Caco-2 (cell line): ENCODE data around the gene SNX30. TPM values are rescaled to one million over a fixed set of nuclear protein-coding genes. Genes with fewer than 3 reads are reported as not detected.

Experiments used
- BruUV-seq: library from RNA; stranded (reverse); fragments of 400-500 nt; replicated peaks from 2 replicates; lab custom pipeline; 2021; lab: Mats Ljungman, UMichigan
- CTCF ChIA-PET: fragments of 300-600 bp; sonication (Branson Sonifier 250); formaldehyde crosslinking; loops from one replicate; lab custom pipeline; 2022; ENCODE audit warnings: antibody characterized with exemption; lab: Charles Lee
- POLR2A ChIA-PET: fragments of 300-600 bp; sonication (Branson Sonifier 250); formaldehyde crosslinking; loops from one replicate; lab custom pipeline; 2022; ENCODE audit warnings: antibody characterized with exemption; lab: Charles Lee
- DNase-seq, 2 experiments: peaks; one replicate each; pipeline versions ENCODE4 v3.0.0 to v3.0.0-alpha.2; 2020 to 2022
- H3K27me3 ChIP-seq: replicated peaks from 2 replicates; pipeline ENCODE4 v1.6.0; 2011; ENCODE audit warnings: low read length; ENCODE audit not compliant: control insufficient read depth, insufficient read depth
- H3K36me3 ChIP-seq: 2 replicates; pipeline ENCODE4 v1.5.1; 2011; ENCODE audit warnings: low read length; ENCODE audit not compliant: control insufficient read depth, insufficient read depth
- H3K4me1 ChIP-seq: fragments of 250-450 bp; sonication (Bioruptor Pico); 2 replicates; pipeline ENCODE4 v1.5.1; 2020; ENCODE audit warnings: mild to moderate bottlenecking
- H3K4me3 ChIP-seq: 2 replicates; pipeline ENCODE4 v1.5.1; 2011; ENCODE audit warnings: low read depth, mild to moderate bottlenecking, control low read depth, low read length
- H3K9me3 ChIP-seq: fragments of 250-450 bp; sonication (Bioruptor Pico); 2 replicates; pipeline ENCODE4 v1.5.1; 2020; ENCODE audit warnings: mild to moderate bottlenecking, moderate library complexity
- H3K27ac Mint-ChIP-seq: one replicate; pipeline ENCODE4 v1.8.0; 2022; ENCODE audit warnings: mixed read lengths; ENCODE audit not compliant: unreplicated experiment
- H3K27me3 Mint-ChIP-seq: one replicate; pipeline ENCODE4 v1.8.0; 2022; ENCODE audit warnings: mixed read lengths; ENCODE audit not compliant: insufficient read depth, unreplicated experiment
- H3K36me3 Mint-ChIP-seq: one replicate; pipeline ENCODE4 v1.8.0; 2022; ENCODE audit warnings: mild to moderate bottlenecking, mixed read lengths; ENCODE audit not compliant: insufficient read depth, unreplicated experiment
- H3K4me1 Mint-ChIP-seq: one replicate; pipeline ENCODE4 v1.8.0; 2022; ENCODE audit warnings: low read depth, mixed read lengths; ENCODE audit not compliant: unreplicated experiment
- H3K4me3 Mint-ChIP-seq: one replicate; pipeline ENCODE4 v1.8.0; 2022; ENCODE audit warnings: mild to moderate bottlenecking, moderate library complexity, mixed read lengths; ENCODE audit not compliant: unreplicated experiment
- H3K9me3 Mint-ChIP-seq: one replicate; pipeline ENCODE4 v1.8.0; 2022; ENCODE audit warnings: mixed read lengths; ENCODE audit not compliant: unreplicated experiment
- intact Hi-C: fragments of 100-400 bp; cut with micrococcal nuclease; formaldehyde crosslinking; loops from one replicate; pipeline ENCODE4 v1.10.0; 2022; ENCODE audit not compliant: unreplicated experiment
- total RNA-seq: library from RNA; stranded (reverse); gene quantifications from 2 replicates; pipeline ENCODE4 v1.2.3, GENCODE V29; 2022
- TF ChIP-seq, protein P1 (sequence below), 2 experiments: fragments of 200-600 bp in 1 of 2; IDR thresholded peaks; 1 replicate in 1 of 2; 2 replicates in 1 of 2; pipeline versions ENCODE4 v1.5.1 to v1.8.0; 2011 to 2022; ENCODE audit warnings: antibody characterized with exemption in 1 of 2, control low read depth in 1 of 2, inconsistent platforms in 1 of 2, low read depth in 1 of 2, low read length in 1 of 2, mild to moderate bottlenecking in 1 of 2, moderate library complexity in 1 of 2; ENCODE audit not compliant: insufficient read depth in 1 of 2, severe bottlenecking in 1 of 2, unreplicated experiment in 1 of 2

Gene SNX30
- total RNA-seq, 1 experiment from 2014 or later: 21.8 TPM

DNA sequence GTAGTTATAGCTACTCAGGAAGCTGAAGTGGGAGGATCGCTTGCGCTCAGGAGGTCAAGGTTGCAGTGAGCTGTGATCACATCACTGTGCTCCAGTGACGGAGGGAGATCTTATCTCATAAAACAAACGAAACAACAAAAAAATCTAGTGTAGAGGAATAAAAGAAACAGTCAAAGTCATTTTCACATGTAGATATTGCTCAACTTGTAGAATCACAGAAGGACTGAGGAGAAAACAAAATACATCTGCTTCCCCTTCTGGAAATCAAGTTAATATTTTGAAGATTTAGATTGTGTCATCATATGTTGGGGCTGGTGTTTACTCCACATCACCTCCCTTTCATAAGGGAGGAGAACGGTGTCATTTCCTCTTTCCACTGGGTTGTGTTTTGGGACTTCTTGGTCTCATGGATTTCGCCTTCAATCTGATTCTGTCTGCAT lies 148.3 kb downstream of the SNX30 start:
- H3K36me3 Mint-ChIP-seq: peaks cover 5% of the 10 kb centered on the region
- no peak overlapping the region for H3K4me3 Mint-ChIP-seq
- ChIA-PET CTCF (no interaction called here), POLR2A (no interaction called here)
- H3K27ac Mint-ChIP-seq: no peak overlapping the region
- Histone ChIP-seq H3K4me1 (no peaks in the 10 kb centered on the region), H3K36me3 (no peaks in the 10 kb centered on the region), H3K9me3 (no peaks in the 10 kb centered on the region), H3K27me3 (no peaks in the 10 kb centered on the region), H3K4me3 (no peak overlapping the region)
- intact Hi-C loops: no loop called here
- no TSS peak for BruUV-seq
- no peak for DNase-seq
- no peaks in the 10 kb centered on the region for H3K4me1 Mint-ChIP-seq
- peaks cover 5% of the 10 kb centered on the region for H3K27me3 Mint-ChIP-seq
- TF ChIP-seq, protein P1, sequence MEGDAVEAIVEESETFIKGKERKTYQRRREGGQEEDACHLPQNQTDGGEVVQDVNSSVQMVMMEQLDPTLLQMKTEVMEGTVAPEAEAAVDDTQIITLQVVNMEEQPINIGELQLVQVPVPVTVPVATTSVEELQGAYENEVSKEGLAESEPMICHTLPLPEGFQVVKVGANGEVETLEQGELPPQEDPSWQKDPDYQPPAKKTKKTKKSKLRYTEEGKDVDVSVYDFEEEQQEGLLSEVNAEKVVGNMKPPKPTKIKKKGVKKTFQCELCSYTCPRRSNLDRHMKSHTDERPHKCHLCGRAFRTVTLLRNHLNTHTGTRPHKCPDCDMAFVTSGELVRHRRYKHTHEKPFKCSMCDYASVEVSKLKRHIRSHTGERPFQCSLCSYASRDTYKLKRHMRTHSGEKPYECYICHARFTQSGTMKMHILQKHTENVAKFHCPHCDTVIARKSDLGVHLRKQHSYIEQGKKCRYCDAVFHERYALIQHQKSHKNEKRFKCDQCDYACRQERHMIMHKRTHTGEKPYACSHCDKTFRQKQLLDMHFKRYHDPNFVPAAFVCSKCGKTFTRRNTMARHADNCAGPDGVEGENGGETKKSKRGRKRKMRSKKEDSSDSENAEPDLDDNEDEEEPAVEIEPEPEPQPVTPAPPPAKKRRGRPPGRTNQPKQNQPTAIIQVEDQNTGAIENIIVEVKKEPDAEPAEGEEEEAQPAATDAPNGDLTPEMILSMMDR (IDR thresholded peaks at IDR 0.05; ENCODE audit: insufficient read depth in 1 of 2, low read depth in 1 of 2, low read length in 1 of 2, severe bottlenecking in 1 of 2, unreplicated experiment in 1 of 2): no peak
- no peaks in the 10 kb centered on the region for H3K9me3 Mint-ChIP-seq

DNA sequence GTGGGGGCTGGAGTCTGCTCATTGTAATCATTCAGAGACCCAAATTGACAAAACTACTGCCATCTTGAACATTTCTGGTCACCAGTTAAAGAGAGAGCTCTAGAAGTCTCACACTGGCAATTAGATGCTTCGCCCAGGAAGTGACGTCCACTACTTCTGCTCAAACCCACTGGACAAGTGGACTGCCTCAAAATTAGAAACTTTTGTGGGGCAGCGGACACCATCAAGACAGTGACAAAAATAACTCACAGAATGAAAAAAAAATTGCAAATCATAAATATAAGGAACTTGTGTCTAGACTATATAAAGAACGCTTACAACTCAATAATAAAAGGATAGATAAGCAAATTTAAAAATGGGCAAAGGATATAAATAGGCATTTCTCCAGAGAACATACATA lies 149.9 kb downstream of the SNX30 start:
- Histone ChIP-seq H3K9me3 (no peaks in the 10 kb centered on the region), H3K36me3 (no peaks in the 10 kb centered on the region), H3K27me3 (no peaks in the 10 kb centered on the region), H3K4me3 (no peak overlapping the region), H3K4me1 (no peaks in the 10 kb centered on the region)
- ChIA-PET POLR2A (no interaction called here), CTCF (no interaction called here)
- Mint-ChIP-seq H3K9me3 (no peaks in the 10 kb centered on the region), H3K4me3 (no peak overlapping the region), H3K36me3 (peaks cover 5% of the 10 kb centered on the region), H3K27ac (no peak overlapping the region), H3K27me3 (peaks cover 5% of the 10 kb centered on the region), H3K4me1 (peaks cover 7% of the 10 kb centered on the region)
- TF ChIP-seq, protein P1 (IDR thresholded peaks at IDR 0.05; ENCODE audit: insufficient read depth in 1 of 2, low read depth in 1 of 2, low read length in 1 of 2, severe bottlenecking in 1 of 2, unreplicated experiment in 1 of 2): no peak
- no TSS peak for BruUV-seq
- intact Hi-C loops: no loop called here
- DNase-seq: no peak

DNA sequence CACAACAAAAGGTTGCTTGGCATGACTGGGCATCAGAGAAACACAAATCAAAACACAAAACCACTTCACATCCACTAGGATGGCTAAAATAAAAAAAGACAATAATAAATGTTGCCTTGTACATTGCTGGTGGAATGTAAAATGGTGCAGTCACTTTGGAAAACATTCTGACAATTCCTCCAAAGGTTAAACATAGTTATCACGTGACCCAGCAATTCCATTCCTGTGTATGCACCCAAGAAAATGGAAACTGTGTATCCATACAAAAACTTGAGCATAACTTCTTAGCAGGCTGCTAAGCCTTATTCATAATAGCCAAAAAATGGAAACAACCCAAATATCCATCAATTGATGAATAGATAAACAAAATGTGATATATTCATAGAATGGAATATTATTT lies 150.3 kb downstream of the SNX30 start:
- Histone ChIP-seq H3K4me1 (no peaks in the 10 kb centered on the region), H3K36me3 (no peaks in the 10 kb centered on the region), H3K9me3 (no peaks in the 10 kb centered on the region), H3K27me3 (no peaks in the 10 kb centered on the region), H3K4me3 (no peak overlapping the region)
- ChIA-PET CTCF (no interaction called here), POLR2A (no interaction called here)
- DNase-seq: no peak
- H3K4me3 Mint-ChIP-seq: no peak overlapping the region
- TF ChIP-seq, protein P1 (IDR thresholded peaks at IDR 0.05; ENCODE audit: insufficient read depth in 1 of 2, low read depth in 1 of 2, low read length in 1 of 2, severe bottlenecking in 1 of 2, unreplicated experiment in 1 of 2): no peak
- H3K36me3 Mint-ChIP-seq: peaks cover 5% of the 10 kb centered on the region
- no peak overlapping the region for H3K27ac Mint-ChIP-seq
- intact Hi-C loops: no loop called here
- peaks cover 5% of the 10 kb centered on the region for H3K27me3 Mint-ChIP-seq
- no TSS peak for BruUV-seq
- no peaks in the 10 kb centered on the region for H3K9me3 Mint-ChIP-seq
- H3K4me1 Mint-ChIP-seq: peaks cover 7% of the 10 kb centered on the region
